CD4-positive, alpha-beta T cell treated with Interleukin-4 for 4 hours (primary cell): Measurements from ENCODE around the gene SIL1.
"Not testable (repeated sequence)": the region's sequence is repeated elsewhere in the genome, so short reads cannot be mapped to it uniquely, and the experiment has no call there.

Experiments used
- DNase-seq: peaks from one replicate; pipeline ENCODE4 v3.0.0-alpha.2; 2020

Gene SIL1

GRCh38 chr5:139100825-139101224, 97.3 kb downstream of the SIL1 start:
- DNase-seq, result no peak

GRCh38 chr5:139094154-139095131, 103.7 kb downstream of the SIL1 start:
- DNase-seq, result no peak

GRCh38 chr5:139092741-139093343, 105.3 kb downstream of the SIL1 start:
- no peak for DNase-seq

- DNase-seq, result no peak
Observed at GRCh38 chr5:139091439-139092156, 106.6 kb downstream of the SIL1 start.

GRCh38 chr5:139090581-139090980, 107.6 kb downstream of the SIL1 start:
- DNase-seq, result no peak

- DNase-seq, result no peak
Observed at GRCh38 chr5:139088024-139088423, 110.1 kb downstream of the SIL1 start.

GRCh38 chr5:139082813-139083498, 115.2 kb downstream of the SIL1 start:
- DNase-seq, result no peak

GRCh38 chr5:139079991-139080610, 118.1 kb downstream of the SIL1 start:
- no peak for DNase-seq

GRCh38 chr5:139079225-139079990, 118.8 kb downstream of the SIL1 start:
- no peak for DNase-seq

GRCh38 chr5:139078345-139078744, 119.8 kb downstream of the SIL1 start:
- no peak for DNase-seq

GRCh38 chr5:139077899-139078298, 120.3 kb downstream of the SIL1 start:
- DNase-seq, result no peak

- DNase-seq, result no peak
Observed at GRCh38 chr5:139076111-139076510, 122.1 kb downstream of the SIL1 start.

GRCh38 chr5:139075066-139076050, 122.8 kb downstream of the SIL1 start:
- no peak for DNase-seq

GRCh38 chr5:139073956-139074355, 124.2 kb downstream of the SIL1 start:
- not testable (repeated sequence) for DNase-seq

- no peak for DNase-seq
Observed at GRCh38 chr5:139068494-139069151, 129.5 kb downstream of the SIL1 start.

GRCh38 chr5:139068060-139068459, 130.1 kb downstream of the SIL1 start:
- DNase-seq, result no peak

GRCh38 chr5:139065306-139065705, 132.9 kb downstream of the SIL1 start:
- no peak for DNase-seq

- no peak for DNase-seq
Observed at GRCh38 chr5:139064613-139065012, 133.6 kb downstream of the SIL1 start.

- DNase-seq, result no peak
Observed at GRCh38 chr5:139063664-139064054, 134.5 kb downstream of the SIL1 start.
